IMR-90 (cell line): ENCODE results near the gene DDI2. TPM values are rescaled to one million over a fixed set of nuclear protein-coding genes. Genes with fewer than 3 reads are reported as not detected.
A peak's percentile ranks its signal among the peaks of the same experiment; 100 is the strongest.

ENCODE experiments used
- ATAC-seq: fragments of 200-7000 bp; cut with Tn5 transposase; 2 replicates; pipeline ENCODE4 v1.9.1; 2020; ENCODE audit warnings: low read depth, mild to moderate bottlenecking, moderate library complexity
- BruUV-seq: library from RNA; stranded (reverse); fragments of 400-500 nt; replicated peaks from 2 replicates; lab custom pipeline; 2021; lab: Mats Ljungman, UMichigan
- CTCF ChIA-PET: fragments of 300-600 bp; formaldehyde crosslinking; extraction: SDS; loops from one replicate; lab custom pipeline; 2021; ENCODE audit warnings: antibody characterized with exemption; lab: Yijun Ruan, JAX
- POLR2A ChIA-PET: fragments of 300-600 bp; sonication (Branson Sonifier 250); formaldehyde crosslinking; loops from one replicate; lab custom pipeline; 2022; ENCODE audit warnings: antibody characterized with exemption; ENCODE audit not compliant: unreplicated experiment; lab: Charles Lee
- DNase-seq: peaks from one replicate; pipeline ENCODE4 v3.0.0; 2013
- H2AFZ ChIP-seq: replicated peaks from 2 replicates; pipeline ENCODE3; 2013; ENCODE audit warnings: low read length, mild to moderate bottlenecking; ENCODE audit not compliant: poor library complexity
- H2AK5ac ChIP-seq: 2 replicates; pipeline ENCODE4 v1.6.1; 2013; ENCODE audit warnings: low read depth, low read length, inconsistent platforms
- H2AK9ac ChIP-seq: replicated peaks from 2 replicates; pipeline ENCODE3; 2013; ENCODE audit warnings: mild to moderate bottlenecking, low read depth, low read length, moderate library complexity; ENCODE audit not compliant: poor library complexity
- H2BK120ac ChIP-seq: 2 replicates; pipeline ENCODE4 v1.6.1; 2013; ENCODE audit warnings: low read depth, low read length, inconsistent platforms
- H2BK15ac ChIP-seq: 3 replicates; pipeline ENCODE4 v1.6.1; 2013; ENCODE audit warnings: low read depth, low read length, inconsistent platforms
- H2BK20ac ChIP-seq: 2 replicates; pipeline ENCODE4 v1.6.1; 2013; ENCODE audit warnings: low read depth, mild to moderate bottlenecking, inconsistent platforms, low read length, moderate library complexity
- H2BK5ac ChIP-seq: 2 replicates; pipeline ENCODE4 v1.6.1; 2013; ENCODE audit warnings: mild to moderate bottlenecking, low read depth, low read length, inconsistent platforms; ENCODE audit not compliant: poor library complexity, severe bottlenecking
- H3K14ac ChIP-seq: replicated peaks from 2 replicates; pipeline ENCODE4 v1.6.1; 2013; ENCODE audit warnings: low read depth, low read length, inconsistent platforms
- H3K18ac ChIP-seq: 2 replicates; pipeline ENCODE4 v1.6.1; 2013; ENCODE audit warnings: low read depth, low read length, control low read depth
- H3K23ac ChIP-seq: 2 replicates; pipeline ENCODE4 v1.6.1; 2013; ENCODE audit warnings: low read depth, low read length, inconsistent platforms
- H3K27ac ChIP-seq: 2 replicates; pipeline ENCODE4 v1.5.1; 2013; ENCODE audit warnings: mild to moderate bottlenecking, control low read depth, low read length; ENCODE audit not compliant: insufficient read depth
- H3K27me3 ChIP-seq: 2 replicates; pipeline ENCODE4 v1.6.1; 2013; ENCODE audit warnings: low read length; ENCODE audit not compliant: control insufficient read depth, insufficient read depth
- H3K36me3 ChIP-seq: 2 replicates; pipeline ENCODE4 v1.6.1; 2013; ENCODE audit warnings: low read length, mixed read lengths; ENCODE audit not compliant: control insufficient read depth, insufficient read depth
- H3K4ac ChIP-seq: 2 replicates; pipeline ENCODE4 v1.6.1; 2013; ENCODE audit warnings: low read depth, low read length, inconsistent platforms
- H3K4me1 ChIP-seq: 2 replicates; pipeline ENCODE4 v1.6.1; 2013; ENCODE audit warnings: low read length, mixed read lengths; ENCODE audit not compliant: control insufficient read depth, insufficient read depth
- H3K4me2 ChIP-seq: 2 replicates; pipeline ENCODE4 v1.6.1; 2013; ENCODE audit warnings: low read depth, mild to moderate bottlenecking, control low read depth, low read length, moderate library complexity
- H3K4me3 ChIP-seq: 2 replicates; pipeline ENCODE4 v1.5.1; 2013; ENCODE audit warnings: low read depth, mild to moderate bottlenecking, control low read depth, low read length, moderate library complexity; ENCODE audit not compliant: insufficient read depth
- H3K56ac ChIP-seq: 2 replicates; pipeline ENCODE4 v1.6.1; 2013; ENCODE audit warnings: low read length, inconsistent platforms; ENCODE audit not compliant: insufficient read depth; ENCODE audit errors: extremely low read depth
- H3K79me1 ChIP-seq, 2 experiments: 2 replicates each; pipeline ENCODE4 v1.6.1; 2013; ENCODE audit warnings: low read length in 2 of 2, inconsistent platforms in 1 of 2, low read depth in 1 of 2
- H3K9ac ChIP-seq: 2 replicates; pipeline ENCODE4 v1.6.1; 2013; ENCODE audit warnings: low read depth, low read length, control low read depth
- H3K9me1 ChIP-seq: 2 replicates; pipeline ENCODE4 v1.6.1; 2013; ENCODE audit warnings: low read length, inconsistent platforms; ENCODE audit not compliant: insufficient read depth
- H3K9me3 ChIP-seq: 2 replicates; pipeline ENCODE4 v1.6.1; 2013; ENCODE audit warnings: low read length; ENCODE audit not compliant: control insufficient read depth, insufficient read depth
- H4K20me1 ChIP-seq: 2 replicates; pipeline ENCODE4 v1.6.1; 2013; ENCODE audit warnings: low read length, inconsistent platforms; ENCODE audit not compliant: insufficient read depth
- H4K5ac ChIP-seq: 2 replicates; pipeline ENCODE4 v1.6.1; 2013; ENCODE audit warnings: mild to moderate bottlenecking, low read depth, low read length, control low read depth
- H4K8ac ChIP-seq, 2 experiments: 2 replicates each; pipeline ENCODE4 v1.6.1; 2013; ENCODE audit warnings: low read depth in 2 of 2, low read length in 2 of 2, control low read depth in 1 of 2, inconsistent platforms in 1 of 2
- H4K91ac ChIP-seq: 2 replicates; pipeline ENCODE4 v1.6.1; 2013; ENCODE audit warnings: low read depth, low read length, inconsistent platforms; ENCODE audit not compliant: insufficient read depth
- BHLHE40 ChIP-seq: fragments of 150-350 bp; IDR thresholded peaks from 2 replicates; pipeline ENCODE4 v1.6.1; 2016; ENCODE audit warnings: mild to moderate bottlenecking, low read depth, low read length
- CHD1 ChIP-seq: IDR thresholded peaks from 2 replicates; pipeline ENCODE4 v1.6.1; 2012; ENCODE audit warnings: low read depth, low read length, improper control_type of control experiment
- CTCF ChIP-seq: conservative IDR thresholded peaks from 2 replicates; pipeline ENCODE4 v1.5.1; 2012; ENCODE audit warnings: mild to moderate bottlenecking, low read depth, low read length, improper control_type of control experiment
- RAD21 ChIP-seq: IDR thresholded peaks from 2 replicates; pipeline ENCODE4 v1.6.1; 2012; ENCODE audit warnings: low read length, improper control_type of control experiment
- WGBS, 2 experiments: methylation state at CpG; one replicate each; pipeline versions ENCODE4 v1.1.5 to v1.1.7; 2013; ENCODE audit warnings: missing lambda C conversion rate in 2 of 2; ENCODE audit not compliant: insufficient read length in 1 of 2; ENCODE audit errors: extremely low coverage in 2 of 2; 5-methylcytosine and 5-hydroxymethylcytosine counted together
- dilution Hi-C: fragments of 300-500 bp; cut with HindIII; formaldehyde crosslinking; loops from one replicate; pipeline ENCODE4 v1.14.3; 2018; ENCODE audit warnings: low sequenced_read_pairs; ENCODE audit not compliant: unreplicated experiment
- in situ Hi-C: fragments of 300-500 bp; cut with MboI; formaldehyde crosslinking; loops from 3 replicates; pipeline ENCODE4 v1.14.3; 2019; ENCODE audit warnings: low sequenced_read_pairs, inconsistent platforms, mixed read lengths
- intact Hi-C: fragments of 100-400 bp; cut with micrococcal nuclease; formaldehyde crosslinking; loops from 2 replicates; pipeline ENCODE4 v1.10.0; 2022
- polyA plus RNA-seq, 3 experiments: library from polyadenylated mRNA; depleted of rRNA; stranded (reverse); fragments of >200 nt; gene quantifications; 2 replicates each; pipeline ENCODE4 v1.2.3, GENCODE V29; 2012; ENCODE audit warnings: low replicate concordance in 1 of 3
- total RNA-seq: library from RNA; depleted of rRNA; stranded (reverse); fragments of >200 nt; gene quantifications from 2 replicates; pipeline ENCODE4 v1.2.3, GENCODE V29; 2012

Gene DDI2
- total and polyA plus RNA-seq, 2 of the 4 experiments (the other 2 are of a cell fraction): 6.0 to 13.4 TPM

DNA sequence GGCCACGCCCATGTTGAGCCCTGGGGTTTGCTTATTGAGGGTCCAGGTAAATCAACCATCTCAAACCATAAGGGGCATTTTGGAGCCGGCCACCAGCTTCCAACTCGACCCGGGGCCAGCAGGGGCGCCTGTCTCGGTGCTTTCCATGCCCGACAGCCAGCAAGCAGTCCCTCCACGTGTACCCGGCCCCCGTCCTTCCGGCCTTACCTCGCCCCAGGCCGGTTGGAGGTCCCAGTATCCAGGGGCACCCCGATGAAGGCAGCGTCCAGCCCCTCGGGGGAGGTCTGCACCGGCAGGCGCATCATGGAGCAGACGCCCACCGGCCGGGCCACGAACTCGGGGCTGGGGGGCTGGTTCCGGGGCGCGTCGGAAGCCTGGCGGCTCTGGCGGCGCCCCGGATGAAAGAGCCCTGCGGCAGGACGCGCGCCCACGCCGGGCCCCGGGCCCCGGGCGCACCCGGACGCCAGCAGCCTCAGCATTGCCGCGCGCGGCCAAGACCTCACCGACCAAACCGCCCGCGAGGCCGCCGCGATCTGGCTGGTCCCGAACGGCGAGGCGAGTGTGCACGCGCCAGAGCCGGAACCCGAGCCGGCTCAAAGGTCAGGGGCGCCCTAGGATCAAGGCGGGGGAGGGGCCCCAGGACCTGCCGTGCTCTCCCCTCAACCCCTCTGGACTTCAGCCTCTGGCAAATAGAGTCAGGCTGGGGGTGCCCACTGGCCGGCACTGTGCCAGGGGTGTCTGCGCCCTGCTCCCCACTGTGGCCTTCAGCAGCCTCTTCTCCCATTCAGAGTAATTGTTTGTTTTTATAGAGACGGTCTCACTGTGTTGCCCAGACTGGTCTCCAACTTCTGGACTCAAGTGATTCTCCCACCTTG, 32.5 kb upstream of the DDI2 start, which contains the start of gene AGMAT:
Gene AGMAT, minus strand, starts transcription at position 563 of the 875 bp plus-strand sequence. Its CDS starts 84 bp downstream, at position 479.
- Histone ChIP-seq H2AFZ (peak within 1 kb of the TSS; percentile 92), H3K4me1 (no peaks in the 10 kb centered on the region), H4K20me1 (no peaks in the 10 kb centered on the region), H3K9me3 (no peaks in the 10 kb centered on the region; the same call in 1 of the 2 replicates), H3K36me3 (no peaks in the 10 kb centered on the region), H2AK5ac (no peak within 1 kb of the TSS), H4K91ac (no peak within 1 kb of the TSS), H3K9me1 (no peaks in the 10 kb centered on the region), H3K9ac (no peak within 1 kb of the TSS), H4K5ac (no peak within 1 kb of the TSS; the same call in 1 of the 2 replicates), H2BK20ac (no peak within 1 kb of the TSS), H3K4ac (no peak within 1 kb of the TSS), H3K4me3 (peak within 1 kb of the TSS; percentile 4; the same call in 1 of the 2 replicates), H3K18ac (no peak within 1 kb of the TSS), H3K14ac (no peak within 1 kb of the TSS), H3K27ac (no peak within 1 kb of the TSS), H3K23ac (no peak within 1 kb of the TSS), H2BK5ac (no peak within 1 kb of the TSS), H3K56ac (no peak within 1 kb of the TSS), H4K8ac (peak within 1 kb of the TSS in 1 of 2 experiments; percentile 42; a peak in 1 of 4 replicates), H3K4me2 (peak within 1 kb of the TSS; percentile 49), H3K79me1 (no peaks in the 10 kb centered on the region), H2AK9ac (peak within 1 kb of the TSS; percentile 61), H2BK15ac (no peak within 1 kb of the TSS), H3K27me3 (no peaks in the 10 kb centered on the region; the same call in 1 of the 2 replicates), H2BK120ac (no peak within 1 kb of the TSS)
- dilution Hi-C loops (no loop called here), in situ Hi-C loops (no loop called here), intact Hi-C loops (no loop called here)
- no peak for TF ChIP-seq CHD1
- TF ChIP-seq BHLHE40: no peak
- TF ChIP-seq CTCF: 0 out of 2 replicates have a peak, but pooled peaks have one; percentile 19
- TF ChIP-seq RAD21: no peak
- CTCF ChIA-PET: interaction anchor here (0.6 kb wide), 1 partner anchor 11 kb away, joined by 3 read pairs; no protein-coding TSS in a partner anchor
- POLR2A ChIA-PET: no interaction called here
- no TSS peak for BruUV-seq
- ATAC-seq: peak; percentile 69
- WGBS, 2 experiments: 3% methylated on average over 35 of the region's 68 CpGs; no CpG with 5 or more reads in 1 of the 2 experiments
- no peak for DNase-seq
